ENCODE data around the gene MRPL53. TPM values are rescaled to one million over a fixed set of nuclear protein-coding genes. Genes with fewer than 3 reads are reported as not detected.

Gene MRPL53
- total RNA-seq, 6 experiments from 2014 or later = 74.5 to 120 (median 97.7) TPM

DNA sequence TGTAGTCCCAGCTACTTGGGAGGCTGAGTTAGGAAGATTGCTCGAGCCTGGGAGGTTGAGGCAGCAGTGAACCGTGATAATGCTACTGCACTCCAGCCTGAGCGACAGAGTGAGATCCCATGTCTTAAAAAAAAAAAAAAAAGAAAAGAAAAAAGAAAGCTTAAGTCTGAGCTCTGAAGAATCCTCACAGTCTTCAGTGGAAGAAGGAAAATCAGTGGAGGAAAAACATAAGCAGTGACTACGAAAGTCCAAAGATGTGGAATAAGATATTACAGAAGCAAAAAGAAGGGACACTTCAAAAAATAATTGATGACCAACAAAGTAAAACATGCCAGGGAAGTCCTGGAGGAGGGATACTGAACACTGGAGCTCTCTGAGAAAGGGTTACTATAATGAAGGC is 37.8 kb upstream of the MRPL53 start:
- Mint-ChIP-seq H3K9me3 (no peaks in the 10 kb centered on the region), H3K36me3 (ENCODE audit: low read depth) (peaks cover 8% of the 10 kb centered on the region), H3K4me3 (no peak overlapping the region), H3K27me3 (ENCODE audit: insufficient read depth) (peaks cover 24% of the 10 kb centered on the region), H3K27ac (no peak overlapping the region), H3K4me1 (ENCODE audit: low read depth) (peaks cover 42% of the 10 kb centered on the region)
- no peak for DNase-seq
- TF ChIP-seq, protein P1, sequence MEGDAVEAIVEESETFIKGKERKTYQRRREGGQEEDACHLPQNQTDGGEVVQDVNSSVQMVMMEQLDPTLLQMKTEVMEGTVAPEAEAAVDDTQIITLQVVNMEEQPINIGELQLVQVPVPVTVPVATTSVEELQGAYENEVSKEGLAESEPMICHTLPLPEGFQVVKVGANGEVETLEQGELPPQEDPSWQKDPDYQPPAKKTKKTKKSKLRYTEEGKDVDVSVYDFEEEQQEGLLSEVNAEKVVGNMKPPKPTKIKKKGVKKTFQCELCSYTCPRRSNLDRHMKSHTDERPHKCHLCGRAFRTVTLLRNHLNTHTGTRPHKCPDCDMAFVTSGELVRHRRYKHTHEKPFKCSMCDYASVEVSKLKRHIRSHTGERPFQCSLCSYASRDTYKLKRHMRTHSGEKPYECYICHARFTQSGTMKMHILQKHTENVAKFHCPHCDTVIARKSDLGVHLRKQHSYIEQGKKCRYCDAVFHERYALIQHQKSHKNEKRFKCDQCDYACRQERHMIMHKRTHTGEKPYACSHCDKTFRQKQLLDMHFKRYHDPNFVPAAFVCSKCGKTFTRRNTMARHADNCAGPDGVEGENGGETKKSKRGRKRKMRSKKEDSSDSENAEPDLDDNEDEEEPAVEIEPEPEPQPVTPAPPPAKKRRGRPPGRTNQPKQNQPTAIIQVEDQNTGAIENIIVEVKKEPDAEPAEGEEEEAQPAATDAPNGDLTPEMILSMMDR (IDR thresholded peaks at IDR 0.05) = no peak

DNA sequence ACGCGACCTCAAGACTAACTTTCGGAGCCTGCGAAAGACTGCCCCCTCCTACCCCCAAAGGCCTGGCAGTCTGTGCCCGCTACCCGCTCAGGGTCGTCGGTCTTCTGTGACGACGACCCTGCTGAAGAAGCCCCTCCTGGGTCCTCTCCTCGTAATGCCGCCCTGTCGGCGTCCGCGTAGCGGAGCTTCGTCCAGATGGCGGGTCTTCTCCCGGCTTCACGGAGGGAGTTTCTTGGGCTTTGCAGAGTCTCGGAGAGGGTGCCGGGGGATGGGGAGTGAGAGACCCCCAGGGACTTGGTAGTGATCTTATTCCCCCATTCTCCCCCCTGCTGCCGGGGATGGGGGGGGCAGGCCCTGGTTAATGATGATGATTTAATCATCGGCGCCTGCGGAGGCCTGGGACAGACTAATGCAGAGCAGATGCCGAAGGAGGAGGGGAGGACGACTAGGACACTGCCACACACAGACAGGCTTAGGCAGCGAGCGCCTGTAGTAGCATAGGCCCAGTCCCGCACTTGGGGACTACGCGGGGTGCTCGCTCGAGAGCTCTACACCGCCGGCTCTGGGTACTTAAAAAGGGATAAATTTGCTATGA is 35.5 kb upstream of the MRPL53 start:
- peak overlapping the region; percentile 100 for H3K27ac Mint-ChIP-seq
- peak overlapping the region; percentile 98 for H3K4me3 Mint-ChIP-seq
- TF ChIP-seq, protein P1 (IDR thresholded peaks at IDR 0.05) = no peak
- H3K4me1 Mint-ChIP-seq (ENCODE audit: low read depth) = peaks cover 63% of the 10 kb centered on the region
- peaks cover 17% of the 10 kb centered on the region for H3K27me3 Mint-ChIP-seq (ENCODE audit: insufficient read depth)
- peak; percentile 58 for DNase-seq
- H3K9me3 Mint-ChIP-seq = no peaks in the 10 kb centered on the region
- H3K36me3 Mint-ChIP-seq (ENCODE audit: low read depth) = peaks cover 22% of the 10 kb centered on the region

DNA sequence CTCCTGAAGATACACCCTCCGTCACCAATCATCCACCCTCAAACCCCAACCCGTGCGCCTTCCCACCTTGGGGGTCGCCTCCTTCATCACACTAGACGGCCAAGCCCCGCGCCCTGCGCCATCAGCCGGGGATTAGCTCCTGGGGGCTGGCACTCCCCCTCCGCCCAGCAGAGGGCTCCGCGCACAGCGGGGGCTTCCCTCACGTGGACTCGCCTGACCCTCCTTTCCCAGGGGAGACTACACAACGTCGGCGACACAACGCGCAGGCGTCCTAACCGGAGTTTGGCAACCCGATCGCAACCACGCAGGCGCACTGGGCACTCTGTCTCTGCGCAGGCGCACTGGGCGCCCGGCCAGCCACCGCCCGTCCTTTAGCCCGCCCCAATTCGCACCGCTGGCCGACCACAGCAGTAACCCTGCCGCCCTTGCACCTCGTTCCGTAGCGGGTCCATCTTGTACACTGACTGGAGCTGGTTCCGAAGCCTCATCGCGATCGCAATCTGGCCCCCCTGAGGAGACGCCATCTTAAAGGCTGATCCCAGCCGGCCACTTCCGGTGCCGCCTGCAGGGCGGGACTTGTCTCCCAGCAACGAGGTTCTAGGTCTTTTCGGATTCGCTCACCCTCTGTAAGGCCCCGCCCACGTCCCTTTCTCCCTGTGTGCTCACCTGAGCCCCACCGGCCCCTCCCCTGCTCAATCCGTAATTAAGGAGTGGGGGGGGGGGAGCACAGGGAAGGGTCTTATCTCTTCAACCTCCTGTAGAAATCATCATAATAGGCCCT is 34.9 kb upstream of the MRPL53 start, which contains the start of gene PCGF1:
TSS of gene PCGF1 (minus strand) at position 551 of the 781 bp plus-strand sequence. CDS start at position 524, 27 bp downstream.
- peak; percentile 95 for DNase-seq
- Mint-ChIP-seq H3K4me1 (ENCODE audit: low read depth) (peaks cover 69% of the 10 kb centered on the region), H3K9me3 (no peaks in the 10 kb centered on the region), H3K27me3 (ENCODE audit: insufficient read depth) (peaks cover 15% of the 10 kb centered on the region), H3K36me3 (ENCODE audit: low read depth) (peaks cover 22% of the 10 kb centered on the region), H3K27ac (peak within 1 kb of the TSS; percentile 100), H3K4me3 (peak within 1 kb of the TSS; percentile 98)
- TF ChIP-seq, protein P1 (IDR thresholded peaks at IDR 0.05) = peak; percentile 70

DNA sequence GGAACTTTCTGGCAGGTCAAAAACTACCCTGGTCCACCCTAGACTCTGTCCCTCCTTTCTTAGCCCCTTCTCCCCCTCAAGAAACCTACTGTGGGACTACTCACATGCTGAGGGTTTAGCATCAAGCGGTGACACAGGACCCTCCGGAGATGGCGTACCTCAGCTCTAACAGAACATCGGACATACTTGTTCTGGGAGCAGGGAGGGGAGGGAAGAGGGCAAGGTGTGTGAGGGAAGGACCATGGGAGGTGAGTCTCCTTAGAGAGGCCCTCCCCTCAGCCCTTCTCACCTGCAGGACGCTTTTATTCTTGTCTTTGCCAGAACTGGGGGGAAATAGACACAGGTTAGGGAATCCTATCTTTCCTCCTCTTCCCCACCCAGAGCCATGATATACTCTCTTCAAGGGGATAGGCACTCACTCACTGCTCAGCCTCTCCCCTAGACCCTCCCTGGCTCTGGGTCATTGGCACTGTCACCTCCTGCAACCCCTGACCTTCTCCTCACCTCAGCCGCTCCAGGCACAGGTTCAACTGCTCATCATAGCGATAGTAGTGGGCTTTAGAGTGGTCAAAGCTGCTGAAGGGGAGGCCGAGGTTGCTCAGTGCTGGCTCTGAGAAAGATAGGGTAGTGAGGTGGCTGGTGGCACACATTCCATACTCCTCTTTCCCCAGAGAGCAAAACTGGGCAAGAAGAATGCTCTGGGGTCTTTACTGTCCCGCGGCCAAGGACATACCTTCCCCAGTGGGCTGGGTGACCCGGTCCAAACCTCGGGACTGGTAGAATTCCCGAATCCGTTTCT is 33.2 kb upstream of the MRPL53 start:
- no peaks in the 10 kb centered on the region for H3K9me3 Mint-ChIP-seq
- TF ChIP-seq, protein P1 (IDR thresholded peaks at IDR 0.05) = no peak
- peaks cover 12% of the 10 kb centered on the region for H3K27me3 Mint-ChIP-seq (ENCODE audit: insufficient read depth)
- DNase-seq = no peak
- no peak overlapping the region for H3K27ac Mint-ChIP-seq
- peaks cover 59% of the 10 kb centered on the region for H3K4me1 Mint-ChIP-seq (ENCODE audit: low read depth)
- H3K4me3 Mint-ChIP-seq = peak overlapping the region; percentile 98
- peaks cover 22% of the 10 kb centered on the region for H3K36me3 Mint-ChIP-seq (ENCODE audit: low read depth)

DNA sequence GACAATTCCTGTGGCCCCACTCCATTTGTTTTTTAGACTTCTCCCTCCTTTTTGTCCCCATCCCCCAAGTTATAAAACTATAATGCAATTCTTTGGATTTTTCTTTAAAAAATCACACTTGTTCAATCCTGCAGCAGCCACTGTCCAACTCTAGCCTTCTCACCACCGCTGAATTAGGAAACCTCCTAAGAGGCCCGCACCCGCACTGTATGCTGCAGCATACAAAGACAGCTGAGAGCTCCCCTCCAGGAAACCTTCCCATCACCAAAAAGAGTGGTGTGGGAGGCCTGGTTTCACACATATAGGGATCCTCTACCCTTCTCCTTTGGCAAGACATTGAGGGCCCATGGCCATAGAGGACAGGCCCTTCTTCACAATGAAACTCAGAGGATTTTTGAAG is 32.1 kb upstream of the MRPL53 start:
- no peaks in the 10 kb centered on the region for H3K9me3 Mint-ChIP-seq
- no peak for DNase-seq

More for the DNA sequence above, 32.1 kb upstream of the MRPL53 start:
- Mint-ChIP-seq H3K27me3 (ENCODE audit: insufficient read depth) (peaks cover 20% of the 10 kb centered on the region), H3K4me1 (ENCODE audit: low read depth) (peaks cover 55% of the 10 kb centered on the region), H3K4me3 (peak overlapping the region; percentile 98), H3K27ac (peak overlapping the region; percentile 46), H3K36me3 (ENCODE audit: low read depth) (peaks cover 22% of the 10 kb centered on the region)
- TF ChIP-seq, protein P1 (IDR thresholded peaks at IDR 0.05) = no peak

Data from HFFc6 (cell line).